ENCODE measurements around the gene CTSS.

Gene CTSS

GRCh38 chr1:150793221-150793620 is 27.6 kb upstream of the CTSS start:
- no peak for DNase-seq (ENCODE audit: low read depth)
- no peak overlapping the region for H3K4me3 ChIP-seq (ENCODE audit: low read depth, low read length)
- TF ChIP-seq CTCF (conservative IDR thresholded peaks at IDR 0.05; ENCODE audit: low read depth, low read length), result no peak

GRCh38 chr1:150791585-150791984 is 26.0 kb upstream of the CTSS start:
- no peak overlapping the region for H3K4me3 ChIP-seq (ENCODE audit: low read depth, low read length)
- DNase-seq (ENCODE audit: low read depth), result no peak
- no peak for TF ChIP-seq CTCF (conservative IDR thresholded peaks at IDR 0.05; ENCODE audit: low read depth, low read length)

DNA sequence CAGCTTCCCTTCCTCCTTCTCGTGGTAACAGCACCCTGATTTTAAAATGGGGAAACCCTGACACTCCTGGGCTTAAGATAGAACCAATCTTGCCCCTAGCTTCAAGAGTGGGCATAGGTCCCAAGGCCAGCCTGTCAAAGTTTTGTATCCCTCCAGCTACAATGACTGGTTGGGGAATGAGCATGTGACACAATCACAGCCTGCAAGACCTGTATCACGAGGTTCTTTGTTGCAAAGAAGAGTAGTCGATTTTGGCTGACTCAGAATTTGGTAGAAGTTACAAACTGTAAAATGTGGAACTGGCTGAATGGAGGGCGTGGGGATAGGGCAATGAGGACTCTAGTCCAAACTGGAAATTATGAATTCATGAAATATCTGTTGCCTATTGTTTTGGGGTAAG is 23.8 kb upstream of the CTSS start:
- no peak for TF ChIP-seq CTCF (conservative IDR thresholded peaks at IDR 0.05; ENCODE audit: low read depth, low read length)
- no peak for DNase-seq (ENCODE audit: low read depth)
- H3K4me3 ChIP-seq (ENCODE audit: low read depth, low read length), result no peak overlapping the region

GRCh38 chr1:150788946-150789345 is 23.4 kb upstream of the CTSS start:
- H3K4me3 ChIP-seq (ENCODE audit: low read depth, low read length), result no peak overlapping the region
- DNase-seq (ENCODE audit: low read depth), result no peak
- no peak for TF ChIP-seq CTCF (conservative IDR thresholded peaks at IDR 0.05; ENCODE audit: low read depth, low read length)

DNA sequence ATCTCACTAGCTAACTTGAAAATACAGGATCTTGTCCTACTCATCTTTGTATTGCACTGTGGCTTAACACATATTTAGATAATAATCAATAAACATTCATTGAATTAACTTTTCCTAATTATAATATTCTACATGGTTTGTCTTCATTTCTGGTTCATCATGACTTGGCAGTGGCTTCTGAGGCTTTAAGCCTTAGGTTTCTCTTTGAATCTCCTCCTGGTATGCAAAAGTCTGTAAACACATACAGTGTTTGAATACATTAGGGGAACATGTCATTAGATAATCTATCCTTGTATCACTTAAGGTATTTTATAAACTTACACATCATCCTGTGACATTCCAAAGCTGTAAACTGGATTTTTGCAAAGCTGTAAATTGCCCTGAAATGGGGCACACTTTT is 21.9 kb upstream of the CTSS start:
- H3K4me3 ChIP-seq (ENCODE audit: low read depth, low read length), result no peak overlapping the region
- no peak for DNase-seq (ENCODE audit: low read depth)
- TF ChIP-seq CTCF (conservative IDR thresholded peaks at IDR 0.05; ENCODE audit: low read depth, low read length), result no peak

- H3K4me3 ChIP-seq (ENCODE audit: low read depth, low read length), result no peak overlapping the region
- no peak for DNase-seq (ENCODE audit: low read depth)
These were observed 14.9 kb upstream of the CTSS start for GRCh38 chr1:150780510-150780909.

More at GRCh38 chr1:150780510-150780909, 14.9 kb upstream of the CTSS start:
- no peak for TF ChIP-seq CTCF (conservative IDR thresholded peaks at IDR 0.05; ENCODE audit: low read depth, low read length)

All from choroid plexus epithelial cell (primary cell).